ENCODE data around the gene METTL26. TPM values are rescaled to one million over a fixed set of nuclear protein-coding genes. Genes with fewer than 3 reads are reported as not detected.

Gene METTL26
- total RNA-seq, 1 experiment from 2014 or later: 129 TPM

- peaks cover 11% of the 10 kb centered on the region for H3K36me3 ChIP-seq (replicated peaks; ENCODE audit: control insufficient read depth, insufficient read depth, low read length)
- no peak overlapping the region for H3K4me3 ChIP-seq (ENCODE audit: insufficient read depth, low read depth, low read length)
- no peaks in the 10 kb centered on the region for H3K27me3 ChIP-seq (ENCODE audit: control insufficient read depth, insufficient read depth, low read length)
- DNase-seq: no peak
Observed at GRCh38 chr16:678209-678857, 42.2 kb upstream of the METTL26 start.

- no peaks in the 10 kb centered on the region for H3K27me3 ChIP-seq (ENCODE audit: control insufficient read depth, insufficient read depth, low read length)
- DNase-seq: peak; percentile 89
- no peak overlapping the region for H3K4me3 ChIP-seq (ENCODE audit: insufficient read depth, low read depth, low read length)
- peaks cover 13% of the 10 kb centered on the region for H3K36me3 ChIP-seq (replicated peaks; ENCODE audit: control insufficient read depth, insufficient read depth, low read length)
Observed at GRCh38 chr16:677316-678190, 41.4 kb upstream of the METTL26 start.

GRCh38 chr16:676913-677312, 40.8 kb upstream of the METTL26 start:
- Histone ChIP-seq H3K36me3 (replicated peaks; ENCODE audit: control insufficient read depth, insufficient read depth, low read length) (peaks cover 7% of the 10 kb centered on the region), H3K4me3 (ENCODE audit: insufficient read depth, low read depth, low read length) (no peak overlapping the region), H3K27me3 (ENCODE audit: control insufficient read depth, insufficient read depth, low read length) (no peaks in the 10 kb centered on the region)
- peak; percentile 76 for DNase-seq

- H3K4me3 ChIP-seq (ENCODE audit: insufficient read depth, low read depth, low read length): no peak overlapping the region
- H3K27me3 ChIP-seq (ENCODE audit: control insufficient read depth, insufficient read depth, low read length): no peaks in the 10 kb centered on the region
- no peak for DNase-seq
- H3K36me3 ChIP-seq (replicated peaks; ENCODE audit: control insufficient read depth, insufficient read depth, low read length): peaks cover 5% of the 10 kb centered on the region
Observed at GRCh38 chr16:676565-676902, 40.4 kb upstream of the METTL26 start.

GRCh38 chr16:675884-676564, 39.9 kb upstream of the METTL26 start:
- peaks cover 6% of the 10 kb centered on the region for H3K36me3 ChIP-seq (replicated peaks; ENCODE audit: control insufficient read depth, insufficient read depth, low read length)
- no peak for DNase-seq
- no peaks in the 10 kb centered on the region for H3K27me3 ChIP-seq (ENCODE audit: control insufficient read depth, insufficient read depth, low read length)
- peak overlapping the region; percentile 47; the same call in 1 of the 2 replicates for H3K4me3 ChIP-seq (ENCODE audit: insufficient read depth, low read depth, low read length)

- Histone ChIP-seq H3K4me3 (ENCODE audit: insufficient read depth, low read depth, low read length) (peak within 1 kb of the TSS; percentile 47), H3K36me3 (replicated peaks; ENCODE audit: control insufficient read depth, insufficient read depth, low read length) (peaks cover 9% of the 10 kb centered on the region), H3K27me3 (ENCODE audit: control insufficient read depth, insufficient read depth, low read length) (no peaks in the 10 kb centered on the region)
- peak; percentile 92 for DNase-seq
Observed at GRCh38 chr16:674968-675883, 39.1 kb upstream of the METTL26 start, which contains the start of gene RHBDL1. Gene RHBDL1, plus strand, starts transcription at chr16:675671. Its CDS starts 120 bp downstream, at chr16:675791.

GRCh38 chr16:674214-674881, 38.2 kb upstream of the METTL26 start:
- DNase-seq: peak; percentile 69

GRCh38 chr16:673399-673991, 37.4 kb upstream of the METTL26 start:
- no peak for DNase-seq
- Histone ChIP-seq H3K27me3 (ENCODE audit: control insufficient read depth, insufficient read depth, low read length) (no peaks in the 10 kb centered on the region), H3K36me3 (replicated peaks; ENCODE audit: control insufficient read depth, insufficient read depth, low read length) (peaks cover 17% of the 10 kb centered on the region), H3K4me3 (ENCODE audit: insufficient read depth, low read depth, low read length) (no peak overlapping the region)

More at GRCh38 chr16:674214-674881, 38.2 kb upstream of the METTL26 start:
- H3K36me3 ChIP-seq (replicated peaks; ENCODE audit: control insufficient read depth, insufficient read depth, low read length): peaks cover 14% of the 10 kb centered on the region
- no peak overlapping the region for H3K4me3 ChIP-seq (ENCODE audit: insufficient read depth, low read depth, low read length)
- no peaks in the 10 kb centered on the region for H3K27me3 ChIP-seq (ENCODE audit: control insufficient read depth, insufficient read depth, low read length)

- H3K4me3 ChIP-seq (ENCODE audit: insufficient read depth, low read depth, low read length): no peak overlapping the region
- H3K36me3 ChIP-seq (replicated peaks; ENCODE audit: control insufficient read depth, insufficient read depth, low read length): peaks cover 17% of the 10 kb centered on the region
- DNase-seq: no peak
- no peaks in the 10 kb centered on the region for H3K27me3 ChIP-seq (ENCODE audit: control insufficient read depth, insufficient read depth, low read length)
Observed at GRCh38 chr16:672851-673250, 36.7 kb upstream of the METTL26 start.

GRCh38 chr16:672371-672770, 36.3 kb upstream of the METTL26 start:
- Histone ChIP-seq H3K36me3 (replicated peaks; ENCODE audit: control insufficient read depth, insufficient read depth, low read length) (peaks cover 17% of the 10 kb centered on the region), H3K27me3 (ENCODE audit: control insufficient read depth, insufficient read depth, low read length) (no peaks in the 10 kb centered on the region), H3K4me3 (ENCODE audit: insufficient read depth, low read depth, low read length) (no peak overlapping the region)
- DNase-seq: no peak

- H3K4me3 ChIP-seq (ENCODE audit: insufficient read depth, low read depth, low read length): no peak overlapping the region
- no peaks in the 10 kb centered on the region for H3K27me3 ChIP-seq (ENCODE audit: control insufficient read depth, insufficient read depth, low read length)
- no peak for DNase-seq
- H3K36me3 ChIP-seq (replicated peaks; ENCODE audit: control insufficient read depth, insufficient read depth, low read length): peaks cover 17% of the 10 kb centered on the region
Observed at GRCh38 chr16:671353-672131, 35.4 kb upstream of the METTL26 start.

GRCh38 chr16:670485-671352, 34.6 kb upstream of the METTL26 start:
- no peak for DNase-seq
- Histone ChIP-seq H3K36me3 (replicated peaks; ENCODE audit: control insufficient read depth, insufficient read depth, low read length) (peaks cover 17% of the 10 kb centered on the region), H3K27me3 (ENCODE audit: control insufficient read depth, insufficient read depth, low read length) (no peaks in the 10 kb centered on the region), H3K4me3 (ENCODE audit: insufficient read depth, low read depth, low read length) (no peak overlapping the region)
